GM20000 (cell line): ENCODE data around the gene ADRM1.

Experiments used
- DNase-seq: peaks from one replicate; pipeline ENCODE4 v3.0.0; 2012; ENCODE audit warnings: low spot score
- TF ChIP-seq, protein P1 (sequence below): IDR thresholded peaks from 2 replicates; pipeline ENCODE4 v1.5.1; 2012; ENCODE audit warnings: mild to moderate bottlenecking, control low read depth; ENCODE audit errors: extremely low read depth, missing control alignments

The ADRM1 gene

DNA sequence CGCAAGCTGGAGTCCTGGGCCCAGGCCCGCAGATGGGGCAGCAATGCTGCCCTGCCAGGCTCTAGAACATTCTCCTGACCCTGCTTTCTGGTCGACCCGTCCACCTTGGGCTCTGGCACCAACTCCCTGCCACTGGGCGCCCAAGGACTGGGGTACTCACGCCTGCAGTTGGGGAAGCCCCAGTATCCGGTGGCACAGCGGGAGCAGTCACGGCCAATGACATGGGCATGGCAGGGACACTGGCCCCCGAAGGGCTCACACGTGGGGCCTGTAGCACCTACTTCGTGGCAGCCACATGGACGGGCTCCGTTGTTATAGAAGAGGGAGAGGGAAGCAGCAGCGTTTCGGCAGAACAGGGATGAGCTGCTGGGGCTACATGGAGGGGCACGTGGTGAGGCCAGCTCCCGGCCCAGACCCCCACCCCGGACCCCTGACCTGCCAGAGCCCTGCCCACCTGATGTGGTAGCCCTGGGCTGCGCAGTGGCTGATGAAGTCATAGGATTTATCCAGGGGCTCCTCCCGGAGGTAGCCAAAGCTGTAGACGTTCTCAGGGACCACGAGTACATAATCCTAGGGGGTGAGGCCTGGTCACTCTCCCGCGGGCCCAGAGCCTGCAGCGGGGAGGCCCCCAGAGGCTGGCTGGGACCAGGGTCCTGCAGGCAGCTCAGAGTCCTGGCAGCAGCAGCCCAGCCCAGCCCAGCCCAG, 26.0 kb downstream of the ADRM1 start:
- TF ChIP-seq, protein P1, sequence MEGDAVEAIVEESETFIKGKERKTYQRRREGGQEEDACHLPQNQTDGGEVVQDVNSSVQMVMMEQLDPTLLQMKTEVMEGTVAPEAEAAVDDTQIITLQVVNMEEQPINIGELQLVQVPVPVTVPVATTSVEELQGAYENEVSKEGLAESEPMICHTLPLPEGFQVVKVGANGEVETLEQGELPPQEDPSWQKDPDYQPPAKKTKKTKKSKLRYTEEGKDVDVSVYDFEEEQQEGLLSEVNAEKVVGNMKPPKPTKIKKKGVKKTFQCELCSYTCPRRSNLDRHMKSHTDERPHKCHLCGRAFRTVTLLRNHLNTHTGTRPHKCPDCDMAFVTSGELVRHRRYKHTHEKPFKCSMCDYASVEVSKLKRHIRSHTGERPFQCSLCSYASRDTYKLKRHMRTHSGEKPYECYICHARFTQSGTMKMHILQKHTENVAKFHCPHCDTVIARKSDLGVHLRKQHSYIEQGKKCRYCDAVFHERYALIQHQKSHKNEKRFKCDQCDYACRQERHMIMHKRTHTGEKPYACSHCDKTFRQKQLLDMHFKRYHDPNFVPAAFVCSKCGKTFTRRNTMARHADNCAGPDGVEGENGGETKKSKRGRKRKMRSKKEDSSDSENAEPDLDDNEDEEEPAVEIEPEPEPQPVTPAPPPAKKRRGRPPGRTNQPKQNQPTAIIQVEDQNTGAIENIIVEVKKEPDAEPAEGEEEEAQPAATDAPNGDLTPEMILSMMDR = no peak
- no peak for DNase-seq

GRCh38 chr20:62329389-62330377, 26.9 kb downstream of the ADRM1 start:
- TF ChIP-seq, protein P1 = no peak

DNA sequence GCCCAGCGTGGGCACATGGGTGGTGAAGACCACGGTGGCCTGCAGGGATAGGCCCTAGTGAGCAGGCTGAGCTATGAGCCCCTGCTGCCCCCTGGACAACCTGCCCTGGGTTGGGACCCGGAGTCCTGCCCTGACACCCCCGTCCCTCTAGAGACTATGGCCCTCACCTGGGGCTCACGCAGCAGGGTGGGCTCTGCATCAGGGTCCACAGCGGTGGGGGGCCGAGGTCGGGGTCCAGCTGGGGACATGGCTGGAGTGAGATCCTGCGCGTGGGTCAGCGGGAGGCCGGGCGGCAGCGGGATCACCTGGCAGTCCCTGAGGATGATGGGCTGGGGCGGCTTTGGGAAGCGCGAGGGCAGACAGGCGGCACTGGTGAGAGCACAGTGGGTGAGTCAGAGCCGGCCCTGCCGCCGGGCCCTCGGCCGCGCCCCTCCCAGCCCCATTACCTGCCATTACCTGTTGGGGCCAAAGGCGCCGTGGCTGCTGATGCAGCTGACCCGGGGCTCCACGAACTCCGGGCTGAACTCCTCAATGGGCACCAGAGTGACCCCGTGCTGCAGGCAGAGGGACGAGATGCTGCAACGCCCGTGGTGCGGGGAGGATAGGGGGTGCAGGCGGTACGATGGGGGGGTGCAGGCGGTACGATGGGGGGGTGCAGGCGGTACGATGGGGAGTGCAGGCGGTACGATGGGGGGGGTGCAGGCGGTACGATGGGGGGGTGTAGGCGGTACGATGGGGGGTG, 27.9 kb downstream of the ADRM1 start:
- TF ChIP-seq, protein P1 = no peak
- DNase-seq = no peak

More at GRCh38 chr20:62329389-62330377, 26.9 kb downstream of the ADRM1 start:
- DNase-seq = no peak

DNA sequence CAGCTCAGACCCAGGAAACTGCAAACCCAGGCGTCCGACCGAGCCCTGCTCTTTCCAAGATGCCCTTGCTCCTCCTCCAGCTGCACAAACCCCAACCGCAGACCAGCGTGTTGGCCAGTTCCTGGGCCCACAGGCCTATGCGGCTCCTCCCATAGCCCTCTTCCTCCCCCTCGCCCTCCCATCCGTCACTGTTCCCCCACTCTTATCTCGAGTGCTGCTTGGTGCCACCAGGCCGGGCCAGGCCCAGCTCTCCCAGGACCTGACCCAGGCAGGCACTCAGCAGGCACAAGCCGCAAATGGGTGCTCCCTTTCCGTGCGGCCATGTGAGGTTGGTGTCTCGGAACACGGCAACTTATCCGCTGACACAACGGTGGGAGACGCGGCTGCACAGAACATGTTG, 28.6 kb downstream of the ADRM1 start:
- TF ChIP-seq, protein P1 = no peak
- DNase-seq = no peak

- DNase-seq = no peak
- TF ChIP-seq, protein P1 = no peak
These were observed 29.6 kb downstream of the ADRM1 start for GRCh38 chr20:62332421-62332820.

DNA sequence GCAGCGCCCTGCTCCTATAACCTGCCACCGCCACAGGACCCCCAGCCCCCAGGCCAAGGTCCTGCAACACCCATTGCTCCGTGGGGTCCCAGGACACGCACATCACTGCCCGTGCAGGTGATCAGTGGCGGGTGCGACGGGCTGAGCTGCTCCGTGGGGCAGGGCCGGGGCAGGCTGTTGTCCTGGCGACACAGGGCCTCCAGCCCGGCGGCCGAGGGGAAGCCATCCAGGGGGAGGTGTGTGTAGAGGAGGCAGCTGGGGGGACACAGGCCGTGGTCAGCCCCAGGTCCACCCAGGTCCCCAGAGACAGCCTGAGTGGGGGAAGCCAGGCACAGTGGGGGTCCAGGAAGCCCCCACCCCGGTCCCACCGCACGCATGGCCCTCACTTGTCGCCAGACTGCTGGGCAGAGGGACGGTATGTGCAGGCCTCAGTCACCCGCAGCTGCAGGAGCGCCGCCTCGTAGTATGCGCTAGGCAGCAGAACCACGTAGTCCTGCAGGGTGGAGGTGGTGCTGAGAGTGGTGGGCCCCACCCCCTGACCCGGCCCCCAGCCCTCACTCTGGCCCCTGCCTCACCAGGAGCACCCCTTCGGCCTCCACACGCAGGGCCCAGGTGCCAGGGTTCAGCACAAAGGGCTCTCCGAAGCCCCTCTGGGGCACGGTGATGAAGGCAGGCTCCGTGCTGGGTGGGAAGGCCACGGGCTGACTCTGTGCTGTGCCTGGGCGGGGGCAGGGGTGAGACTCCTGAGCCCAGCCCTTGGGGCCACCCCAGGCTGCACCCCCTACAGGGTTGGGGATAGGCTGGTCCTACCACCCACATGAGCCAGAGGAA, 30.4 kb downstream of the ADRM1 start:
- TF ChIP-seq, protein P1 = no peak
- no peak for DNase-seq
